HEK293 (cell line): Measurements from ENCODE around the gene MUC5B.

Experiments
- CTCF ChIA-PET: fragments of 350-600 bp; formaldehyde crosslinking; extraction: SDS; loops from one replicate; lab custom pipeline; 2021; ENCODE audit warnings: antibody characterized with exemption; lab: Yijun Ruan, JAX
- POLR2A ChIA-PET: fragments of 300-600 bp; formaldehyde crosslinking; extraction: SDS; loops from one replicate; lab custom pipeline; 2020; ENCODE audit warnings: antibody characterized with exemption, inconsistent platforms; lab: Yijun Ruan, JAX
- H3K27ac ChIP-seq: fragments of 200-500 bp; sonication (Bioruptor generic); 2 replicates; pipeline ENCODE4 v1.5.1; 2014; ENCODE audit warnings: low read depth, low read length, control low read depth, inconsistent platforms; ENCODE audit errors: extremely low read depth
- H3K36me3 ChIP-seq, 2 experiments: fragments of 200-500 bp in 1 of 2; sonication (Bioruptor generic) in 1 of 2; 1 replicate in 1 of 2; 2 replicates in 1 of 2; pipeline ENCODE4 v1.5.1; 2014 to 2017; ENCODE audit warnings: inconsistent platforms in 2 of 2, low read length in 2 of 2; ENCODE audit not compliant: control insufficient read depth in 2 of 2, insufficient read depth in 1 of 2
- H3K4me1 ChIP-seq: fragments of 200-500 bp; sonication (Bioruptor generic); 2 replicates; pipeline ENCODE4 v1.5.1; 2014; ENCODE audit warnings: mild to moderate bottlenecking, low read length, inconsistent platforms; ENCODE audit not compliant: control insufficient read depth, insufficient read depth
- H3K4me3 ChIP-seq: 2 replicates; pipeline ENCODE4 v1.5.1; 2011; ENCODE audit warnings: low read depth, mild to moderate bottlenecking, control low read depth, low read length, moderate library complexity
- H3K9me3 ChIP-seq: fragments of 200-500 bp; sonication (Bioruptor generic); 2 replicates; pipeline ENCODE4 v1.5.1; 2014; ENCODE audit warnings: low read depth, low read length, inconsistent platforms; ENCODE audit not compliant: control insufficient read depth, insufficient read depth
- GLIS2 ChIP-seq: fragments of 450-650 bp; formaldehyde crosslinking; IDR thresholded peaks from 2 replicates; pipeline ENCODE4 v1.5.1; 2016; ENCODE audit warnings: missing biosample characterization, missing genetic modification characterization
- HOXA7 ChIP-seq: sonication (generic); formaldehyde crosslinking; IDR thresholded peaks from 2 replicates; pipeline ENCODE4 v1.8.1; 2022; ENCODE audit warnings: missing genetic modification reagents, borderline replicate concordance
- KLF16 ChIP-seq: fragments of 450-650 bp; formaldehyde crosslinking; IDR thresholded peaks from 2 replicates; pipeline ENCODE4 v1.5.1; 2017; ENCODE audit warnings: missing biosample characterization, missing genetic modification characterization
- KLF7 ChIP-seq: fragments of 450-650 bp; formaldehyde crosslinking; IDR thresholded peaks from 2 replicates; pipeline ENCODE4 v1.5.1; 2016; ENCODE audit warnings: missing biosample characterization, missing genetic modification characterization, borderline replicate concordance
- MZF1 ChIP-seq: fragments of 450-650 bp; formaldehyde crosslinking; IDR thresholded peaks from 2 replicates; pipeline ENCODE4 v1.5.1; 2017; ENCODE audit warnings: missing biosample characterization, missing genetic modification characterization, borderline replicate concordance
- REST ChIP-seq: fragments of 450-650 bp; formaldehyde crosslinking; IDR thresholded peaks from 2 replicates; pipeline ENCODE4 v1.5.1; 2016; ENCODE audit warnings: missing biosample characterization, missing genetic modification characterization
- ZNF112 ChIP-seq: fragments of 450-650 bp; formaldehyde crosslinking; IDR thresholded peaks from 2 replicates; pipeline ENCODE4 v1.5.0; 2017; ENCODE audit warnings: missing biosample characterization, missing genetic modification characterization
- ZNF148 ChIP-seq: fragments of 450-650 bp; formaldehyde crosslinking; IDR thresholded peaks from 2 replicates; pipeline ENCODE4 v1.5.0; 2017; ENCODE audit warnings: missing biosample characterization, missing genetic modification characterization, borderline replicate concordance
- ZNF169 ChIP-seq: fragments of 450-650 bp; formaldehyde crosslinking; IDR thresholded peaks from 2 replicates; pipeline ENCODE4 v1.5.1; 2016; ENCODE audit warnings: missing biosample characterization, missing genetic modification characterization
- ZNF184 ChIP-seq: fragments of 450-650 bp; IDR thresholded peaks from 2 replicates; pipeline ENCODE4 v1.5.1; 2018; ENCODE audit warnings: missing biosample characterization, mild to moderate bottlenecking, missing genetic modification characterization
- ZNF214 ChIP-seq: fragments of 450-650 bp; formaldehyde crosslinking; IDR thresholded peaks from 2 replicates; pipeline ENCODE4 v1.5.1; 2017; ENCODE audit warnings: missing biosample characterization, mild to moderate bottlenecking, missing genetic modification characterization, borderline replicate concordance
- ZNF280C ChIP-seq: fragments of 450-650 bp; formaldehyde crosslinking; IDR thresholded peaks from 2 replicates; pipeline ENCODE4 v1.5.1; 2016; ENCODE audit warnings: missing biosample characterization, missing genetic modification characterization
- ZNF335 ChIP-seq: fragments of 450-650 bp; formaldehyde crosslinking; conservative IDR thresholded peaks from 2 replicates; pipeline ENCODE4 v1.5.1; 2016; ENCODE audit warnings: missing biosample characterization, missing genetic modification characterization
- ZNF341 ChIP-seq: fragments of 450-650 bp; formaldehyde crosslinking; IDR thresholded peaks from 2 replicates; pipeline ENCODE4; 2016; ENCODE audit warnings: low read depth, missing biosample characterization, missing genetic modification characterization
- ZNF354C ChIP-seq: fragments of 450-650 bp; formaldehyde crosslinking; IDR thresholded peaks from 2 replicates; pipeline ENCODE4 v1.5.1; 2016; ENCODE audit warnings: missing biosample characterization, missing genetic modification characterization, low read depth, borderline replicate concordance
- ZNF37A ChIP-seq: fragments of 450-650 bp; IDR thresholded peaks from 2 replicates; pipeline ENCODE4 v1.5.1; 2018; ENCODE audit warnings: missing biosample characterization, missing genetic modification characterization
- ZNF510 ChIP-seq: fragments of 450-650 bp; formaldehyde crosslinking; IDR thresholded peaks from 2 replicates; pipeline ENCODE4 v1.5.1; 2018; ENCODE audit warnings: mild to moderate bottlenecking, missing genetic modification characterization, missing biosample characterization; ENCODE audit not compliant: insufficient replicate concordance
- ZNF585B ChIP-seq: fragments of 450-650 bp; formaldehyde crosslinking; IDR thresholded peaks from 2 replicates; pipeline ENCODE4 v1.5.1; 2016; ENCODE audit warnings: missing biosample characterization, missing genetic modification characterization
- ZNF624 ChIP-seq: fragments of 450-650 bp; formaldehyde crosslinking; IDR thresholded peaks from 2 replicates; pipeline ENCODE4 v1.5.1; 2017; ENCODE audit warnings: missing biosample characterization, missing genetic modification characterization
- ZNF626 ChIP-seq: fragments of 450-650 bp; sonication (Bioruptor Pico); formaldehyde crosslinking; IDR thresholded peaks from 2 replicates; pipeline ENCODE4 v1.5.1; 2018; ENCODE audit warnings: missing biosample characterization, missing genetic modification characterization, inconsistent platforms
- ZNF629 ChIP-seq: fragments of 450-650 bp; formaldehyde crosslinking; IDR thresholded peaks from 2 replicates; pipeline ENCODE4 v1.5.1; 2017; ENCODE audit warnings: missing biosample characterization, missing genetic modification characterization
- ZNF660 ChIP-seq: fragments of 450-650 bp; IDR thresholded peaks from 2 replicates; pipeline ENCODE4 v1.5.1; 2018; ENCODE audit warnings: missing biosample characterization, mild to moderate bottlenecking, missing genetic modification characterization
- ZNF707 ChIP-seq: fragments of 450-650 bp; formaldehyde crosslinking; IDR thresholded peaks from 2 replicates; pipeline ENCODE4 v1.5.1; 2016; ENCODE audit warnings: missing biosample characterization, missing genetic modification characterization
- ZNF776 ChIP-seq: fragments of 450-650 bp; formaldehyde crosslinking; IDR thresholded peaks from 2 replicates; pipeline ENCODE4 v1.5.0; 2017; ENCODE audit warnings: missing biosample characterization, missing genetic modification characterization, borderline replicate concordance
- ZNF792 ChIP-seq: fragments of 450-650 bp; formaldehyde crosslinking; IDR thresholded peaks from 2 replicates; pipeline ENCODE4 v1.5.1; 2016; ENCODE audit warnings: missing biosample characterization, missing genetic modification characterization
- ZNF830 ChIP-seq: fragments of 450-650 bp; IDR thresholded peaks from 2 replicates; pipeline ENCODE4 v1.5.0; 2018; ENCODE audit warnings: missing biosample characterization, missing genetic modification characterization, low read depth, mild to moderate bottlenecking, moderate library complexity
- ZXDB ChIP-seq: fragments of 450-650 bp; formaldehyde crosslinking; IDR thresholded peaks from 2 replicates; pipeline ENCODE4 v1.5.1; 2016; ENCODE audit warnings: missing biosample characterization, missing genetic modification characterization

Gene MUC5B

GRCh38 chr11:1302041-1302460, 79.2 kb downstream of the MUC5B start:
- no peak for TF ChIP-seq ZNF585B
- TF ChIP-seq ZNF37A (tag by site-specific recombination) = no peak
- TF ChIP-seq HOXA7 (CRISPR knock-in tag) = no peak
- no peak for TF ChIP-seq ZNF792 (tag by site-specific recombination)
- TF ChIP-seq ZNF112 (tag by site-specific recombination) = no peak
- no peak for TF ChIP-seq ZNF214 (tag by site-specific recombination)
- TF ChIP-seq ZNF660 (tag by site-specific recombination) = no peak
- no peak for TF ChIP-seq ZXDB
- no peak for TF ChIP-seq REST (tag by site-specific recombination)
- TF ChIP-seq MZF1 (tag by site-specific recombination) = no peak
- no peak for TF ChIP-seq ZNF335
- TF ChIP-seq ZNF184 (tag by site-specific recombination) = no peak
- no peak for TF ChIP-seq ZNF341 (tag by site-specific recombination)
- no peak for TF ChIP-seq ZNF280C (tag by site-specific recombination)
- TF ChIP-seq ZNF776 (tag by site-specific recombination) = no peak
- no peak for TF ChIP-seq ZNF830 (tag by site-specific recombination)
- TF ChIP-seq ZNF624 (tag by site-specific recombination) = no peak
- TF ChIP-seq ZNF510 (tag by site-specific recombination) = no peak
- TF ChIP-seq ZNF354C (tag by site-specific recombination) = no peak
- no peak overlapping the region for H3K27ac ChIP-seq
- CTCF ChIA-PET = interaction anchor here (0.6 kb wide), 2 partner anchors 13 to 1644 kb away, joined by 3 to 5 read pairs; no protein-coding TSS in a partner anchor
- no peaks in the 10 kb centered on the region for H3K9me3 ChIP-seq
- no peaks in the 10 kb centered on the region for H3K4me1 ChIP-seq
- POLR2A ChIA-PET = no interaction called here
- H3K36me3 ChIP-seq = peaks cover 0 to 48% of the 10 kb centered on the region in 2 experiments; a peak in 1 of 3 replicates
- no peak overlapping the region for H3K4me3 ChIP-seq

- H3K4me1 ChIP-seq = no peaks in the 10 kb centered on the region
- ChIA-PET POLR2A (no interaction called here), CTCF (interaction anchor here (0.6 kb wide), 1 partner anchor 1644 kb away, joined by 3 read pairs; no protein-coding TSS in a partner anchor)
- no peaks in the 10 kb centered on the region for H3K9me3 ChIP-seq
- H3K4me3 ChIP-seq = no peak overlapping the region
- H3K36me3 ChIP-seq = peaks cover 0 to 48% of the 10 kb centered on the region in 2 experiments; a peak in 1 of 3 replicates
- H3K27ac ChIP-seq = no peak overlapping the region
- TF ChIP-seq ZNF169 = no peak
- no peak for TF ChIP-seq ZNF148 (tag by site-specific recombination)
- TF ChIP-seq ZNF629 (tag by site-specific recombination) = no peak
- no peak for TF ChIP-seq KLF16 (tag by site-specific recombination)
- no peak for TF ChIP-seq KLF7 (tag by site-specific recombination)
- no peak for TF ChIP-seq ZNF707 (tag by site-specific recombination)
- TF ChIP-seq ZNF626 (tag by site-specific recombination) = no peak
- no peak for TF ChIP-seq GLIS2 (tag by site-specific recombination)
These were observed 79.7 kb downstream of the MUC5B start for GRCh38 chr11:1302461-1303125.
